H9 (cell line): ENCODE data around the gene CAB39L. TPM values are rescaled to one million over a fixed set of nuclear protein-coding genes. Genes with fewer than 3 reads are reported as not detected.

Experiments used
- DNase-seq: peaks from one replicate; pipeline ENCODE4 v3.0.0-alpha.2; 2017
- H2AFZ ChIP-seq: one replicate; pipeline ENCODE4 v1.6.1; 2013; ENCODE audit warnings: mild to moderate bottlenecking, low read length, control low read depth, moderate library complexity
- H2AK5ac ChIP-seq: 2 replicates; pipeline ENCODE4 v1.6.1; 2013; ENCODE audit warnings: low read length, control low read depth, mixed read lengths; ENCODE audit not compliant: insufficient read length
- H2BK120ac ChIP-seq: one replicate; pipeline ENCODE4 v1.6.1; 2013; ENCODE audit warnings: low read depth, mild to moderate bottlenecking, low read length, control low read depth, inconsistent platforms; ENCODE audit not compliant: poor library complexity, severe bottlenecking
- H2BK12ac ChIP-seq: 2 replicates; pipeline ENCODE4 v1.6.1; 2013; ENCODE audit warnings: low read length, control low read depth, mixed read lengths, low read depth; ENCODE audit not compliant: insufficient read length
- H2BK15ac ChIP-seq: 2 replicates; pipeline ENCODE4 v1.6.1; 2013; ENCODE audit warnings: low read depth, low read length, control low read depth
- H2BK20ac ChIP-seq: one replicate; pipeline ENCODE4 v1.6.1; 2013; ENCODE audit warnings: low read depth, mild to moderate bottlenecking, low read length, control low read depth, inconsistent platforms; ENCODE audit not compliant: poor library complexity, severe bottlenecking
- H2BK5ac ChIP-seq: 2 replicates; pipeline ENCODE4 v1.6.1; 2013; ENCODE audit warnings: low read length, control low read depth, mixed read lengths; ENCODE audit not compliant: insufficient read length
- H3K14ac ChIP-seq: 2 replicates; pipeline ENCODE4 v1.6.1; 2013; ENCODE audit warnings: low read length, control low read depth; ENCODE audit not compliant: insufficient read depth
- H3K18ac ChIP-seq: 2 replicates; pipeline ENCODE4 v1.6.1; 2013; ENCODE audit warnings: low read depth, mild to moderate bottlenecking, mixed read lengths, low read length, control low read depth; ENCODE audit not compliant: insufficient read length
- H3K23ac ChIP-seq: 2 replicates; pipeline ENCODE4 v1.6.1; 2013; ENCODE audit warnings: low read length, control low read depth, mixed read lengths, low read depth; ENCODE audit not compliant: insufficient read length
- H3K23me2 ChIP-seq: 2 replicates; pipeline ENCODE4 v1.6.1; 2013; ENCODE audit warnings: low read depth, mild to moderate bottlenecking, mixed read lengths, low read length, control low read depth; ENCODE audit not compliant: insufficient read length, poor library complexity, severe bottlenecking
- H3K27ac ChIP-seq: 2 replicates; pipeline ENCODE4 v1.5.1; 2013; ENCODE audit warnings: low read length, control low read depth, mixed read lengths, low read depth; ENCODE audit not compliant: insufficient read length
- H3K27me3 ChIP-seq: 2 replicates; pipeline ENCODE4 v1.6.1; 2013; ENCODE audit warnings: low read length, control low read depth, inconsistent platforms; ENCODE audit not compliant: insufficient read depth
- H3K4ac ChIP-seq: 2 replicates; pipeline ENCODE4 v1.6.1; 2013; ENCODE audit warnings: low read depth, mild to moderate bottlenecking, control low read depth, inconsistent platforms, low read length, moderate library complexity
- H3K4me1 ChIP-seq: 2 replicates; pipeline ENCODE4 v1.6.1; 2013; ENCODE audit warnings: low read length, control low read depth, inconsistent platforms; ENCODE audit not compliant: insufficient read depth
- H3K4me2 ChIP-seq: 2 replicates; pipeline ENCODE4 v1.6.1; 2013; ENCODE audit warnings: low read length, control low read depth, mixed read lengths; ENCODE audit not compliant: insufficient read length, insufficient read depth
- H3K56ac ChIP-seq: 2 replicates; pipeline ENCODE4 v1.6.1; 2013; ENCODE audit warnings: low read depth, mild to moderate bottlenecking, mixed read lengths, low read length, control low read depth; ENCODE audit not compliant: insufficient read length
- H3K79me1 ChIP-seq: 2 replicates; pipeline ENCODE4 v1.6.1; 2013; ENCODE audit warnings: low read depth, mild to moderate bottlenecking, moderate library complexity, low read length, control low read depth, inconsistent platforms; ENCODE audit not compliant: insufficient read depth, poor library complexity, severe bottlenecking
- H3K79me2 ChIP-seq: 2 replicates; pipeline ENCODE4 v1.6.1; 2013; ENCODE audit warnings: low read length, control low read depth, inconsistent platforms; ENCODE audit not compliant: insufficient read depth
- H3K9ac ChIP-seq: 2 replicates; pipeline ENCODE4 v1.6.1; 2013; ENCODE audit warnings: low read length, control low read depth, mixed read lengths; ENCODE audit not compliant: insufficient read length; ENCODE audit errors: extremely low read depth
- H3K9me3 ChIP-seq: one replicate; pipeline ENCODE4 v1.6.1; 2013; ENCODE audit warnings: low read depth, low read length, inconsistent platforms; ENCODE audit not compliant: control insufficient read depth
- H3T11ph ChIP-seq: one replicate; pipeline ENCODE4 v1.6.1; 2013; ENCODE audit warnings: mild to moderate bottlenecking, low read length, control low read depth, inconsistent platforms
- H4K20me1 ChIP-seq: one replicate; pipeline ENCODE4 v1.6.1; 2013; ENCODE audit not compliant: control insufficient read depth, insufficient read length, insufficient read depth
- H4K5ac ChIP-seq: 2 replicates; pipeline ENCODE4 v1.6.1; 2013; ENCODE audit warnings: low read depth, mild to moderate bottlenecking, mixed read lengths, low read length, control low read depth; ENCODE audit not compliant: insufficient read length
- H4K8ac ChIP-seq: replicated peaks from 2 replicates; pipeline ENCODE4 v1.6.1; 2013; ENCODE audit warnings: low read length, control low read depth, mixed read lengths, low read depth; ENCODE audit not compliant: insufficient read length
- H4K91ac ChIP-seq: 2 replicates; pipeline ENCODE4 v1.6.1; 2013; ENCODE audit warnings: low read depth, mild to moderate bottlenecking, moderate library complexity, mixed read lengths, low read length, control low read depth; ENCODE audit not compliant: insufficient read length
- H3K27ac Mint-ChIP-seq, 3 experiments: 2 replicates in 2 of 3; 3 replicates in 1 of 3; pipeline ENCODE4 v1.8.0; 2020 to 2021; ENCODE audit warnings: mixed read lengths in 3 of 3, mild to moderate bottlenecking in 1 of 3, moderate library complexity in 1 of 3
- H3K27me3 Mint-ChIP-seq: 2 replicates; pipeline ENCODE4 v1.8.0; 2021; ENCODE audit warnings: low read depth, mild to moderate bottlenecking, moderate library complexity, mixed read lengths
- H3K36me3 Mint-ChIP-seq, 3 experiments: 2 replicates in 2 of 3; 3 replicates in 1 of 3; pipeline ENCODE4 v1.8.0; 2020 to 2021; ENCODE audit warnings: low read depth in 3 of 3, mixed read lengths in 3 of 3; ENCODE audit not compliant: insufficient read depth in 1 of 3
- H3K4me1 Mint-ChIP-seq, 2 experiments: 2 replicates each; pipeline ENCODE4 v1.8.0; 2020; ENCODE audit warnings: mixed read lengths in 2 of 2
- H3K4me3 Mint-ChIP-seq, 2 experiments: 2 replicates in 1 of 2; 3 replicates in 1 of 2; pipeline ENCODE4 v1.8.0; 2020 to 2021; ENCODE audit warnings: mild to moderate bottlenecking in 2 of 2, mixed read lengths in 2 of 2, moderate library complexity in 1 of 2
- H3K9me3 Mint-ChIP-seq, 2 experiments: 2 replicates in 1 of 2; 3 replicates in 1 of 2; pipeline ENCODE4 v1.8.0; 2020; ENCODE audit warnings: mild to moderate bottlenecking in 2 of 2, mixed read lengths in 2 of 2, moderate library complexity in 1 of 2
- WGBS: extraction: QIAGEN DNeasy Blood & Tissue Kit; methylation state at CpG from one replicate; pipeline ENCODE4 v1.1.7; 2013; ENCODE audit warnings: missing lambda C conversion rate, low lambda C conversion rate, mixed read lengths; ENCODE audit not compliant: insufficient read length; ENCODE audit errors: extremely low coverage; 5-methylcytosine and 5-hydroxymethylcytosine counted together
- total RNA-seq: library from RNA; stranded (reverse); gene quantifications from 2 replicates; pipeline ENCODE4 v1.2.1, GENCODE V29; 2021
- TF ChIP-seq, protein P1 (sequence below): fragments of 200-600 bp; sonication (generic); conservative IDR thresholded peaks from 3 replicates; pipeline ENCODE4 v1.8.0; 2021; ENCODE audit warnings: antibody characterized with exemption, mild to moderate bottlenecking

Gene CAB39L
- total RNA-seq, 1 experiment from 2014 or later, result 6.0 TPM

DNA sequence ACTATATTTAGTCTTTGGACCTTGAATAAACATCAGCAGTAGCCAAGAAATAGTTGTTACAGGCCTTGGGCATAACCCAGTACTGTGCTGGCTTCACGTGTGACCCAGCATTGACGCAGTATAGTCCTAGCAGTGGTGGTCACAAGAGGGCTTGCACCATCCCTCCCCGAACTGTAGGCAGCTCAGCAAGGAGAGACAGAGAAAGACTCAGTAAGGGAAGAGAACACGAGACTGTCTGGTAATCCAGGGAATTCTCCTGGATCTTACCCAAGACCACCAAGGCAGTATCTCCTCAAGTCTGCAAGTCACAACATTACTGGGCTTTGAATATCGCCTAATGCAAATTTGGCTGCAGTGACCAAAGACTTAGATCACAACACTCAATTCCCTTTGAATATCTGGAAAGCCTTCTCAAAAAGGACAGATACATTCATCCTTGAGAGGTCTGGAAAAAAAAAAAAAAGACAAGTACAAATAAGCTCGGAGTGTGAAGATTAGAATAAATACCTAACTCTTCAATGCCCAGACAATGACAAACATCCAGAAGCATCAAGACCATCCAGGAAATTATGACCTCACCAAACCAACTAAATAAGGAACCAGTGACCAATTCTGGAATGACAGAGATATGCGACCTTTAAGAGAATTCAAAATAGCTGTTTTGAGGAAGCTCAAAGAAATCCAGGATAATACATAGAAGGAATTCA is 39.7 kb downstream of the CAB39L start:
- Histone ChIP-seq H3K27ac (no peak overlapping the region), H3K23me2 (no peaks in the 10 kb centered on the region), H2BK5ac (no peak overlapping the region), H2BK15ac (no peak overlapping the region), H3K27me3 (no peaks in the 10 kb centered on the region), H3K56ac (no peak overlapping the region), H4K8ac (no peak overlapping the region), H4K20me1 (no peaks in the 10 kb centered on the region), H3K23ac (no peak overlapping the region), H2AK5ac (no peak overlapping the region), H4K91ac (no peak overlapping the region), H4K5ac (no peak overlapping the region), H2BK20ac (no peak overlapping the region), H3K4me1 (no peaks in the 10 kb centered on the region), H2BK12ac (no peak overlapping the region), H3K18ac (no peak overlapping the region), H2AFZ (no peak overlapping the region), H3K9ac (no peak overlapping the region), H3T11ph (no peak overlapping the region), H3K4me2 (no peak overlapping the region), H3K9me3 (no peaks in the 10 kb centered on the region), H3K79me1 (no peaks in the 10 kb centered on the region), H2BK120ac (no peak overlapping the region), H3K14ac (no peak overlapping the region), H3K4ac (no peak overlapping the region), H3K79me2 (no peaks in the 10 kb centered on the region)
- no peaks in the 10 kb centered on the region for H3K9me3 Mint-ChIP-seq
- no peaks in the 10 kb centered on the region for H3K36me3 Mint-ChIP-seq
- no CpG with 5 or more reads among the region's 7 CpGs for WGBS
- peaks cover 3% of the 10 kb centered on the region for H3K27me3 Mint-ChIP-seq
- TF ChIP-seq, protein P1, sequence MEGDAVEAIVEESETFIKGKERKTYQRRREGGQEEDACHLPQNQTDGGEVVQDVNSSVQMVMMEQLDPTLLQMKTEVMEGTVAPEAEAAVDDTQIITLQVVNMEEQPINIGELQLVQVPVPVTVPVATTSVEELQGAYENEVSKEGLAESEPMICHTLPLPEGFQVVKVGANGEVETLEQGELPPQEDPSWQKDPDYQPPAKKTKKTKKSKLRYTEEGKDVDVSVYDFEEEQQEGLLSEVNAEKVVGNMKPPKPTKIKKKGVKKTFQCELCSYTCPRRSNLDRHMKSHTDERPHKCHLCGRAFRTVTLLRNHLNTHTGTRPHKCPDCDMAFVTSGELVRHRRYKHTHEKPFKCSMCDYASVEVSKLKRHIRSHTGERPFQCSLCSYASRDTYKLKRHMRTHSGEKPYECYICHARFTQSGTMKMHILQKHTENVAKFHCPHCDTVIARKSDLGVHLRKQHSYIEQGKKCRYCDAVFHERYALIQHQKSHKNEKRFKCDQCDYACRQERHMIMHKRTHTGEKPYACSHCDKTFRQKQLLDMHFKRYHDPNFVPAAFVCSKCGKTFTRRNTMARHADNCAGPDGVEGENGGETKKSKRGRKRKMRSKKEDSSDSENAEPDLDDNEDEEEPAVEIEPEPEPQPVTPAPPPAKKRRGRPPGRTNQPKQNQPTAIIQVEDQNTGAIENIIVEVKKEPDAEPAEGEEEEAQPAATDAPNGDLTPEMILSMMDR, result no peak
- H3K4me3 Mint-ChIP-seq, result no peak overlapping the region
- no peak overlapping the region for H3K27ac Mint-ChIP-seq
- peaks cover 8 to 9% of the 10 kb centered on the region in 2 experiments for H3K4me1 Mint-ChIP-seq
- DNase-seq, result no peak
